GM19035 (cell line): ENCODE results near the gene GOLGA6L7.
"Not testable (repeated sequence)": the region's sequence is repeated elsewhere in the genome, so short reads cannot be mapped to it uniquely, and the experiment has no call there.

Experiments used
- ATAC-seq: cut with Tn5 transposase; IDR thresholded peaks from one replicate; pipeline ENCODE4 v1.9.1; 2021; ENCODE audit not compliant: unreplicated experiment

The GOLGA6L7 gene

GRCh38 chr15:28884151-28884940 lies 35.9 kb upstream of the GOLGA6L7 start:
- ATAC-seq, result no peak

- no peak for ATAC-seq
These were observed 33.2 kb upstream of the GOLGA6L7 start for GRCh38 chr15:28881600-28881999.

- no peak for ATAC-seq
These were observed 32.7 kb upstream of the GOLGA6L7 start for GRCh38 chr15:28881170-28881569.

DNA sequence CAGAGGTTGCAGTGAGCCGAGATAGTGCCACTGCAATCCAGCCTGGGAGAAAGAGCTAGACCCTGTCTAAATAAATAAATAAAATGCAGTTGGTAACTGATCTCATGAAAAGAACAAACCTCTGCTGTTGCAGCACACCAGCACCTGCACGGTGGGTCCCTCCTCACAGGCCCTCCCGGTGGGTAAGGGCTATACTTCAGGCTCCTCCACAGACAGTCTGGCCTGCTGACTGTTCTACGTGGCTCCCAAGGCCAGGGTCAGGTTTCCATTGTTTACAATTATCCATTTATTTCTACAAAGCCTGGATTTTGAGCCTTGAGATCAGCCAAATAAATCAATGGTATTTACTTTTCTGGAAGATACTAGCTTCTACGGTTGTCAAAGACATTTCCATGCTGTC lies 32.2 kb upstream of the GOLGA6L7 start:
- no peak for ATAC-seq

GRCh38 chr15:28879551-28879950 lies 31.1 kb upstream of the GOLGA6L7 start:
- no peak for ATAC-seq

- ATAC-seq, result no peak
These were observed 29.8 kb upstream of the GOLGA6L7 start for GRCh38 chr15:28878209-28878608.

GRCh38 chr15:28876845-28877185 lies 28.4 kb upstream of the GOLGA6L7 start:
- ATAC-seq, result no peak

GRCh38 chr15:28876131-28876844 lies 27.8 kb upstream of the GOLGA6L7 start:
- no peak for ATAC-seq

DNA sequence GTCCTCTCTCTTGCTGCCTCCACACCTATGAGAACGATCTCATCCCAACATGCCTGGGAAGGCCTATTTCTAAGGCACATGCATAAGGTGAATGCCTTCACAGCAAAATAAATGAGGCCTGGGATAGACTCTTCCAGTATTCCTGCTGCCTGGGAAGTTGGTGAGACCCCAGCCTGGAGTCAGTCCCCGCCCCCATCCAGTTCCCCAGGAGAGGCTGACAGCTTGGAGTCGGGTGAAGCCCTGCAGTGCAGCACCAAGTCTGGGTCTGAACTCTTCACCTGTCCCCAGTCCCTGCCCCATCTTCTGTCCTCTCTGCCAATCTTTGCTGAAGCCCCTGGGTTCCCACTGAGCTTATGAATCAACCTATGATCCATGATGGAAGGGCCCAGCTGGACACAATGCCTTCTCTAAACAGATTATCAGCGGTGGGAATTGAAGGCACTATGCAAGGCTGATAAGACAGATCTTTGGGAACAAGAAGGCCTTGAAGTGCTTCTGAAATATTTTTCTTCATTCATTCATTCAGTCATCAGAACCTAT lies 27.1 kb upstream of the GOLGA6L7 start:
- ATAC-seq, result no peak

- no peak for ATAC-seq
These were observed 25.2 kb upstream of the GOLGA6L7 start for GRCh38 chr15:28873585-28874190.

GRCh38 chr15:28873006-28873405 lies 24.6 kb upstream of the GOLGA6L7 start:
- no peak for ATAC-seq

DNA sequence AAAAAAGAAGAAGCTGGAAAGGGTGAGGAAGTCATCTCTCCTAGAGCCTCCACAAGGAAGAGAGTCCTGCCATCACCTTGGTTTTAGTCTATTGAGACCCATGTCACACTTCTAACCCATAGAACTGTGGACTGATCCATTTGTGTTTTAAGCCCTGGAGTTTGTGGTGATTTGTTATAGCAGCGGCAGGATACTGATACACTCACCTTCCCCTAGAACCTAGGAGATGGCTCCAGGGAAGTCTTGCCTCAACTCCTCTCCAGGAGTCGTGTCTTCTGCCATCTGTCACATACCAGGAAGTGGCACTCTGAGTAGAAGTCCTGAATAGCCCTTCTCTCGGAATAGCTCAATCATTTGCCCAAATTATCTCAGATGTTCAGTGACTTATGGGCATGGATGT lies 22.7 kb upstream of the GOLGA6L7 start:
- ATAC-seq, result no peak

DNA sequence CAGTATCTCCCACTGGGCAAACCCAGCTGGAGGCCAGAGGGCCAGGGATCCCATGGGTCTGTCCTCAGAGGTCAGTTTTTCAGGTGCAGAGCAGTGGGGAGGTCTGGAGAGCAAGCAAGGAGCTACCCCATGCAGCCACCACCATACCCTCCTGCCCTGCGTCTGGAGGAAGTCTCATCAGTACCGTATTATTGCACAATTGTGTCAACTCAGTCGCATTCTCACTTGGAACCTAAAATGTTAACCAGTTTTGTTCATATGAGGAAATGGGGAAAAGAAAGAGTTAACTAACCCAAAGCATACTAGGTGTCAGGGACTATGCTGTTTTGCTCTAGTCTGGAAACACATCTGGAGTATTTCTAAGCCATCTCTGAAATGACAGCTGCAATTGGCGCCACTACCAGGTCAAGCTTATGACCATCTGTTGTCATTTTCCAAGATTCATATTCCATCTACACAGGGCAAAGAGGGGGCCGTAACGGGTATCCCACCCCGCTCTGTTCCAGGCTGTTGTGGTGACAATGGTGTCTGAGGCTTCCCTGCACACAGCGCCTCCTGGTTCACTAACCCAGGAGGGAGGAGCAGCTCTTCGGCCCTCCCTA lies 20.4 kb upstream of the GOLGA6L7 start:
- ATAC-seq, result no peak

DNA sequence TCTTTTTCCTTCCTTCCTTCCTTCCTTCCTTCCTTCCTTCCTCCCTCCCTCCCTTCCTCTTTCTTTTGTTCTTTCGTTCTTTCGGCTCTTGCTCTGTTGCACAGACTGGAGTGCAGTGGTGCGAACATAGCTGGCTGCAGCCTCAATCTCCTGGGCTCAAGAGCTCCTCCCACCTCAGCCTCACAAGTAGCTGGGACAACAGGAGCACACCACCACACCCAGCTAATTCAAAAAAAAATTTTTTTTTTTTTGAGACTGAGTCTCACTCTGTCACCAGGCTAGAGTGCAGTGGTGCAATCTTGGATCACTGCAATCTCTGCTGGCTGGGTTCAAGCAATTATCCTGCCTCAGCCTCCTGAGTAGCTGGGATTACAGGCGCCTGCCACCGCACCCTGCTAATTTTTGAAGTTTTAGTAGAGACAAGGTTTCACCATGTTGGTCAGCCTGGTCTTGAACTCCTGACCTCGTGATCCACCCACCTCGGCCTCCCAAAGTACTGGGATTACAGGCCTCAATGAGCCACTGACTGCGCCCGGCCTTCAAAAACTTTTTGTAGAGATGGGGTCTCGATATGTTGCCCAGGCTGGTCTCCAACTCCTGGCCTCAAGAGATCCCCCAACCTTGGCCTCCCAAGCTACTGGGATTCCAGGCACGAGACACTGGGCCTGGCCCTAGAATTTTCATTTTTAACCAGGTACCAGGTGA lies 13.3 kb upstream of the GOLGA6L7 start:
- ATAC-seq, result not testable (repeated sequence)

- ATAC-seq, result no peak
These were observed 12.6 kb upstream of the GOLGA6L7 start for GRCh38 chr15:28861031-28861534.

GRCh38 chr15:28854578-28854977 lies 6.1 kb upstream of the GOLGA6L7 start:
- ATAC-seq, result not testable (repeated sequence)

DNA sequence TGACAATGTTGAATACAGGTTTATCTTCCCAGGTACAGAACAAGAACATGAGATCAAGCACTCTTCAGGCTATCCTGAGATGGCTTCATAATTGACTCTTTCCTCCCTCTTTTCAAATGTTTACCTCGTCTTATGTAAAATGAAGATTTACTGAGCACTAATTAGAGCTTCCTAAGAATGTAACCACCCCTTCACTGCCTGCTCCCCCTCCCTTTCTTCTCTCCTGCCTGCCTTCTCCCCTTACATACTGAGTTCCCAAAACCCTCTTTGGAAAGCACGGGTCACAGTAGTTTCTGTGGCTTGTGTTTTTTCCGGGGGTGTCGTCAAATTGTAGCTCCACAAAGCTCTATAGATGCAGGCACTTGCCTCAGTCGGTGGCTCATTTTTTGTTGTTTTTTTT lies 5.2 kb upstream of the GOLGA6L7 start:
- ATAC-seq, result not testable (repeated sequence)

GRCh38 chr15:28849766-28850165 lies 1.3 kb upstream of the GOLGA6L7 start:
- ATAC-seq, result not testable (repeated sequence)

GRCh38 chr15:28849271-28849670 lies 827 bp upstream of the GOLGA6L7 start:
- ATAC-seq, result not testable (repeated sequence)

DNA sequence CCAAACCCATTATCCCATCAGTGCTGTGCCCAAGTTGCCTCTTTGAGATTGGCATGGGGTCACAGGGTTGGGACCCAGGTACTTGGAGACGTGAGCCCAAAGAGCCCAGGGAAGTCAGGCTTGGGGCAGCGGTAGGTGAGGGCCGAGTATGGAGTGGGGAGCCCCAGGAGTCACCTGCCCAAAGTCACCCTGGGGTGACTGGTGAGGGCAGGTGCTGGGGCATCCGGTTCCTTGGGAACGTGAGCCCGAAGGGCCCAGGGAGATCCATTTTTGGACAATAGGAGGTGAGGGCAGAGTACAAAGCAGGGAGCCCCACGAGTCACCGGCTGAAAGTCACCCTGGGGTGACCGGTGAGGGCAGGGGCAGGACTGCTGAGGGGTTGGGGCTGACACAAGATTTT lies 485 bp downstream of the GOLGA6L7 start:
- not testable (repeated sequence) for ATAC-seq

DNA sequence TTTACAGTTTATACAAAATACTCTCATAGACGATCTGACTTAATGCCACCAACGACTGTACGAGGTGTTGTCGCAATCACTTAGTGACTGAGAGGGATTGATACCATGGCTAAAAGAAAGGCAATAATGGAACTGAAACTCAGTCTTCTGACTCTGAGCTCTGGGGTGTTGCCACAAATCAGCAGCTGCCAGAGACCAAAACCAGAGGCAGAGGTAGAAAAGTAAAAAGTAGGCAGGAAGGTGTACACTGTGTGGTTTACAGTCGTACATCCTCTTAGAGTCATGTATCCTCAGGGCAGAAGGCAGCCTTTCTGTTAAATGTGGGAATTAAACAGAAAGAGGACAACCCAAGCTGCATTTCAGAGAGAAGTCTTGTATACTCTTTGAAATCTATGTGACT lies 1.2 kb downstream of the GOLGA6L7 start:
- ATAC-seq, result not testable (repeated sequence)
